Measurements from ENCODE around the gene MICAL2. TPM values are rescaled to one million over a fixed set of nuclear protein-coding genes. Genes with fewer than 3 reads are reported as not detected.

Gene MICAL2
- total RNA-seq, 1 experiment from 2014 or later, result 151 TPM

DNA sequence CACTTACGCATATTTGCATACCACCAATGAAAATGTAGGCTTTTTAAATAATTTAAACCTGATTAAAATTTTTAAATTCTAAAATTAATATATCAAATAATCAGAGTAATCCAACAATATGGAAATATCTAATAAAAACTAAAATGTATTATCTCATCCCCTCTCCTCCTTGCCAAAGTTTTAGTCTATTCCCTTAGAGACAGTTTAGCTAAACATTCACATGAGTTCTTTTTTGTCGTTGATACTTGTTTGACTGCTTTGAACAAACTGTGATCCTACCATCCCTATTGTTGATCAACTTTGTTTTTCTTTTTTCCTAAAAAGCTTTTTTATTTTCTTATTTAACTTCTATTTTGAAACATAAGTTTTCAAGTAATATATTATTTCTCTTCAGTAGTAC lies 185.6 kb downstream of the MICAL2 start:
- Mint-ChIP-seq H3K4me1 (ENCODE audit: insufficient read depth, unreplicated experiment) (no peaks in the 10 kb centered on the region), H3K27ac (ENCODE audit: low read depth, unreplicated experiment) (no peak overlapping the region), H3K9me3 (ENCODE audit: unreplicated experiment) (peaks cover 5% of the 10 kb centered on the region), H3K36me3 (ENCODE audit: insufficient read depth, unreplicated experiment) (peaks cover 6% of the 10 kb centered on the region), H3K27me3 (ENCODE audit: insufficient read depth, unreplicated experiment) (no peaks in the 10 kb centered on the region), H3K4me3 (ENCODE audit: unreplicated experiment) (no peak overlapping the region)
- BruUV-seq (replicated peaks), result no TSS peak
- ChIA-PET POLR2A (no interaction called here), CTCF (interaction anchor here (2.4 kb wide), 1 partner anchor 8 kb away, joined by 11 read pairs; no protein-coding TSS in a partner anchor)
- TF ChIP-seq CTCF (IDR thresholded peaks at IDR 0.05; ENCODE audit: unreplicated experiment), result no peak
- intact Hi-C loops (cut with micrococcal nuclease), result no loop called here
- no peak for DNase-seq (ENCODE audit: unreplicated experiment)

DNA sequence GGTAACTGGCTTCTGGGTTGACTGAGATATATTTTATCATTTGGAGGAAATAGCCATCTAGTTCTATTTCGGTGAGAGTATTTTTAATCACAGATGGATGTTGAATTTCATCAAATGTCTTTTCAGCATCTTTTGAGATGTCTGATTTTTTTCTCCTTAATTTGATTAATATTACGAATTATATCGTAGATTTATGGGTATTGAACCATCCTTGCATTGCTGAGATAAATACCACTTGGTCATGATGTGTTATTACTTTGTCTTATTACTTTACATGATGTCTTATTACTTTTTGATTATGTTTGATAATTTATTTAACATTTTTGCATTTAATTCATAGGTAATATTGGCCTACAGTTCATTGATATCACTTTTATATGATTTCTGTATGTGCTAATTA lies 188.2 kb downstream of the MICAL2 start:
- ChIA-PET CTCF (no interaction called here), POLR2A (interaction anchor here (0.7 kb wide), 1 partner anchor 584 kb away, joined by 3 read pairs; no protein-coding TSS in a partner anchor)
- no peaks in the 10 kb centered on the region for H3K4me1 Mint-ChIP-seq (ENCODE audit: insufficient read depth, unreplicated experiment)
- H3K4me3 Mint-ChIP-seq (ENCODE audit: unreplicated experiment), result no peak overlapping the region
- no peaks in the 10 kb centered on the region for H3K27me3 Mint-ChIP-seq (ENCODE audit: insufficient read depth, unreplicated experiment)
- peaks cover 6% of the 10 kb centered on the region for H3K36me3 Mint-ChIP-seq (ENCODE audit: insufficient read depth, unreplicated experiment)
- no peak overlapping the region for H3K27ac Mint-ChIP-seq (ENCODE audit: low read depth, unreplicated experiment)
- intact Hi-C loops (cut with micrococcal nuclease), result no loop called here
- BruUV-seq (replicated peaks), result no TSS peak
- no peak for TF ChIP-seq CTCF (IDR thresholded peaks at IDR 0.05; ENCODE audit: unreplicated experiment)
- peaks cover 13% of the 10 kb centered on the region for H3K9me3 Mint-ChIP-seq (ENCODE audit: unreplicated experiment)
- no peak for DNase-seq (ENCODE audit: unreplicated experiment)

- Mint-ChIP-seq H3K27me3 (ENCODE audit: insufficient read depth, unreplicated experiment) (no peaks in the 10 kb centered on the region), H3K4me3 (ENCODE audit: unreplicated experiment) (no peak overlapping the region), H3K27ac (ENCODE audit: low read depth, unreplicated experiment) (no peak overlapping the region), H3K9me3 (ENCODE audit: unreplicated experiment) (peaks cover 21% of the 10 kb centered on the region), H3K36me3 (ENCODE audit: insufficient read depth, unreplicated experiment) (no peaks in the 10 kb centered on the region), H3K4me1 (ENCODE audit: insufficient read depth, unreplicated experiment) (no peaks in the 10 kb centered on the region)
- no peak for TF ChIP-seq CTCF (IDR thresholded peaks at IDR 0.05; ENCODE audit: unreplicated experiment)
- DNase-seq (ENCODE audit: unreplicated experiment), result no peak
- no TSS peak for BruUV-seq (replicated peaks)
- intact Hi-C loops (cut with micrococcal nuclease), result no loop called here
- POLR2A ChIA-PET, result no interaction called here
- CTCF ChIA-PET, result interaction anchor here (0.5 to 1.4 kb wide), 3 partner anchors 13 to 344 kb away, joined by 3 to 8 read pairs (median 3); no protein-coding TSS in a partner anchor
Measured at GRCh38 chr11:12301379-12301778, 191.0 kb downstream of the MICAL2 start.

DNA sequence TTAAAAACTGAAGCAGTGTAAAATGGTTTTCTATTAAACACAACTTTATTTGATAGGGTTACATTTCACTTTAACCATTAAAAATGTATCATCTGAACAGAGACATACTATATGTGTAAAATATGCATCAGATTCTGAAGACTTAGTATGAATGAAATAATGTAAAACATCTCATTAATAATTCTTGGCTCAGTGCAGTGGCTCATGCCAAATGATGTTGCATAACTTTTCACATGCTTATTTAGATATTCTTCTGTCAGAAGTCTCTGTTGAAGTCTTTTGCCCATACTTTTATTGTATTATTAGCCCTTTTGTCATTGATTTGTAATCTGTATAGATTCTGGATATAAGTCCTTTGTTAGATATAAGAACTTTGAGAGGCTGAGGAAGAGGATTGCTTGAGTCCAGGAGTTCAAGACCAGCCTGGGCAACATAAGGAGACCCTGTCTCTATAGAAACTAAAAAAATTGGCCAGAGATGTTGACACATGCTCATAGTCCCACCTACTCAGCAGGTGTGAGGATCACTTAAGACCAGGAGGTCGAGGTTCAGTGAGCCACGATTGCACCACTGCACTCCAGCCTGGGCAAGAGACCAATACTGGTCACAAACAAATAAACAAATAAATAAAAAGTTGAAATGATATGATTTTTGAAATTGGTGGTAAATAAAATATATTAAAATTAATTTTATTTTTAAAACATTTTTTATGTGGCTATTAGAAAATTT lies 193.2 kb downstream of the MICAL2 start:
- intact Hi-C loops (cut with micrococcal nuclease), result no loop called here
- no peak overlapping the region for H3K4me3 Mint-ChIP-seq (ENCODE audit: unreplicated experiment)
- H3K27ac Mint-ChIP-seq (ENCODE audit: low read depth, unreplicated experiment), result no peak overlapping the region
- CTCF ChIA-PET, result interaction anchor here (0.6 kb wide), 1 partner anchor 660 kb away, joined by 3 read pairs; no protein-coding TSS in a partner anchor
- no peak for DNase-seq (ENCODE audit: unreplicated experiment)
- H3K9me3 Mint-ChIP-seq (ENCODE audit: unreplicated experiment), result peaks cover 21% of the 10 kb centered on the region
- no peaks in the 10 kb centered on the region for H3K36me3 Mint-ChIP-seq (ENCODE audit: insufficient read depth, unreplicated experiment)
- H3K27me3 Mint-ChIP-seq (ENCODE audit: insufficient read depth, unreplicated experiment), result no peaks in the 10 kb centered on the region
- no TSS peak for BruUV-seq (replicated peaks)
- no peaks in the 10 kb centered on the region for H3K4me1 Mint-ChIP-seq (ENCODE audit: insufficient read depth, unreplicated experiment)
- TF ChIP-seq CTCF (IDR thresholded peaks at IDR 0.05; ENCODE audit: unreplicated experiment), result no peak
- POLR2A ChIA-PET, result no interaction called here

All from MCF 10A (cell line).